GM19035 (cell line): ENCODE results near the gene BABAM2.

Experiments
- ATAC-seq: cut with Tn5 transposase; IDR thresholded peaks from one replicate; pipeline ENCODE4 v1.9.1; 2021; ENCODE audit not compliant: unreplicated experiment

The BABAM2 gene

DNA sequence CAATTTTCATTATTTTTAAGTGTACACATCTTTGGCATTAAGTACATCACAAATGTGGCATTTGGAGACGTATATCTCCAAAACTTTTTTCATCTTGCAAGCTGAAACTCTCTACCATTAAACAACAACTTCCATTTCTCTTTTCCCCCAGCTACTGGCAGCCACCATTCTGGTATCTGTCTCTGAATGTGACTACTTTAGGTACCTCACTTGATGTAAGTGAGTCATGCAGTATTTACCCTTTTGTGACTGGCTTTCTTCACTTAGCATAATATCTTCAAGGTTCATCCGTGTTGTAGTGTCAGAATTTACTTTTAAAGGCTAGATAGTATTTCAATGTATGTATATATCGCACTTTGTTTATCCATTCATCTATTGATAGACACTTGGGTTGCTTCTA is 17.0 kb downstream of the BABAM2 start:
- ATAC-seq, result no peak

GRCh38 chr2:27909901-27910300 is 19.4 kb downstream of the BABAM2 start:
- no peak for ATAC-seq

- ATAC-seq, result no peak
Observed at GRCh38 chr2:27911458-27912210, 21.1 kb downstream of the BABAM2 start.

- no peak for ATAC-seq
Observed at GRCh38 chr2:27912512-27912911, 22.0 kb downstream of the BABAM2 start.

- no peak for ATAC-seq
Observed at GRCh38 chr2:27914041-27914804, 23.7 kb downstream of the BABAM2 start.

GRCh38 chr2:27914805-27915175 is 24.3 kb downstream of the BABAM2 start:
- ATAC-seq, result no peak

DNA sequence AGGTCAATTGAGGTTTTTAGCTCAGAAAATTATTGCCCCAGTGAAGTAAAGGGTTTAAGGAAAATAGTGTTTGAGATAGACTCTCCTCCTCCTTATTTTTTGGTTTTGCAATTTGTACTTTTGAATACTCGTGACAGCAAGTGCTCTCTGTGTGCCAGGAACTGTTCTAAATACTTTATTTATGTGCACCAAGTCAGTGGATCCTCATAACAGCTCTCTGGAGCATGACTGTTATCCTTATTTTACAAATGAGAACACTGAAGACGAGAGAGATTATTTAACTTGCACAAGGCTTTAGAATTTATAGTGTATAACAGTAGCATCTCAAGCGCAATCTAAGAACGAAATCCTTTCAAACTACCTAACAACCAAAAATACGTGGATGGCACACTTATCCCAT is 24.7 kb downstream of the BABAM2 start:
- ATAC-seq, result no peak

GRCh38 chr2:27915874-27916273 is 25.3 kb downstream of the BABAM2 start:
- no peak for ATAC-seq

DNA sequence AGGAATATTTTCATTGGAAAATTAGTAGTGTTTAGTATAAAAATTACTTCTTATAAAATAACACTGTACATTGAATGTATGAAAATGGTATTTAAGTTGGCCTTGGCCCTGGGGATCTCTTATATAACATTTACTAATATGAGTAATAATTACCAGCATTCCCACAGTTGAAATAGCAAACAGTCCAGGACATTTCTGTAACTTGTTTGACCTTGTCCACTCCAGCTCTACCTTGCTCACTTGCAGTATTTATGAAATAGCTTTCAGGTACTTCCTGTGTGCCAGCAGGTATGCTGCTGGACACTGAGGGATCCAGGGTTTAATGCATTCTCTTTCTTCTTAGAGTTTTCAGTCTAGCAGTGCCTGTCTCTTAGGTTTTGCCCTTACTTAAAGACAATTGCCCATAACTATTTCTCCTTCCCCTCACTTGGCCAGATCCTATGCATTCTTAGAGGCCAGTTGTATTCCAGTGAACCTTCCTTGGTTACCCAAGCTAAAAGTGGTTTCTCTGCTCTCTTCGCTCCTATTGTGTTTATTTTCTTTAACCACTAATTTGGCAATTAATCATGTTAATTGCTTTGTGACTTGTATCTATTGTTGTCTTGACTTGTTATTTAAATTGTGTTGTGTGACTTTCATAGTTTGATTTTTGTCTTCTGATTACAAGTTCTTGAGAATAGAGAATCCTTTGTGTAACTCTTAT is 25.9 kb downstream of the BABAM2 start:
- ATAC-seq, result no peak

DNA sequence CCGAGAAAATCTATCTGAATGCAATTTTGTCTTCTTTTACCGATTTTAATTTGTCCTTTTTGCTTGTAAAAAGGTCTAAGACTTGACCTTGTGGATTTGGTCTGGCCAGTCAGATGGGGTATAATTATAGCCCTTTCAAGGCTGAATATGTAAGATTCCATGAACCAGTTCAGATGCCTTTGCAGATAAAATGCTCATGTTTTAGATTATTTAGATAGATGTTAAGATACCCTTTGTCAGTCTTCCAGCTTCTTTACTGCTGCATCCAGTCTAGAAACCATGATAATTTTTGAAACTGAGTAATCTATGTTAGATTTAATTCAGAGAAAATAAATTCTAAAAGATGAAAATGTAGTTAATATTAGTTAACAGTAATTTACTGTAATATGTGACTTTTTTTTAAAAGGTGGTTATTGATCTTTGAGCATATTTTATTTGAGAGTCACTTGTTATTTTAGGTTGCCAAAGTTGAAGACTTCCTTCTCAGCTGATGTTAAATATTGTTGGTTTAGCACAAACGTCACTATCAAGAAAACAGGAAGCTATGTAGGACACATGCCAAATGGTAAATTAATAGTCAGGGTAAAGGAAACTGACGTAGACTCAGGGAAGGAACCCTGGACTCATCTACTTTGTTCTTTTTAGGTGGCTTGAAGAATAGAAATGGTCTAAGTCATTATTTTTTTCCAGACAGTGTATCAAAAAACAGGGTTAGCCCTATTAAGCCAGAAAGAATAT is 29.8 kb downstream of the BABAM2 start:
- ATAC-seq, result no peak

- no peak for ATAC-seq
Observed at GRCh38 chr2:27921424-27921823, 30.9 kb downstream of the BABAM2 start.

GRCh38 chr2:27921880-27922547 is 31.5 kb downstream of the BABAM2 start:
- ATAC-seq, result no peak

- no peak for ATAC-seq
Observed at GRCh38 chr2:27922842-27923241, 32.3 kb downstream of the BABAM2 start.

DNA sequence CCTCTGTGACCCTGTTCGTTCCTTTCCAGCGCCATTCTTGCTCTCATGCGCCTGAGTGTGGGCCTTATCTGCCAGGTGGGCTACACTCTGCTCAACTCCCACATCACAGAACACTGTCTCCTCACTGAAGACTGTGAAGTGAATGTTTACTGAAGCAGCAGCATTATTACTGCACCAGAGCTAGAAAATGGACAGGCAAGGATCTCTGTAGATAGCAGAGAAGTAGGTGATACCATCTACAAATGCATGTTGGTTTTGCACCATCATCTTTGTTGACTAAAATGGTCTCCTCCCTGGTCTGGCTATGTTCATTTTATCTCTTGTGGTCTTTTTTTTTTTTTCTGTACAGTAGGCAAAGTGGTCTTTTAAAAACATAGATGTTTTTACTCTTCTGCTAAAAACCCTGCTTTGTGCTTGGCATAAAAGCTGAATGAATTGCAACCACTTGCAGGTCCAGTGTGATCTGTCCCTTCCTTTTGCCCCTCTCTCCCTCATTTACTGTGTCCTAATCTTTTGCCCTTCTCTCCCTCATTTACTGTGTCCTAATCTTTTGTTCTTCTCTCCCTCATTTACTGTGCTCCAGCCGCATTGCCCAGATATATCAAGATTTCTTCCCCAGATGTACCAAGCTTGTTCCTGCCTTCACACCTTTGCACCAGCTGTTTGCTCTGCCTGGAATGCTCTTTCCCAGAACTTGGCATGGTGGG is 35.4 kb downstream of the BABAM2 start:
- no peak for ATAC-seq

DNA sequence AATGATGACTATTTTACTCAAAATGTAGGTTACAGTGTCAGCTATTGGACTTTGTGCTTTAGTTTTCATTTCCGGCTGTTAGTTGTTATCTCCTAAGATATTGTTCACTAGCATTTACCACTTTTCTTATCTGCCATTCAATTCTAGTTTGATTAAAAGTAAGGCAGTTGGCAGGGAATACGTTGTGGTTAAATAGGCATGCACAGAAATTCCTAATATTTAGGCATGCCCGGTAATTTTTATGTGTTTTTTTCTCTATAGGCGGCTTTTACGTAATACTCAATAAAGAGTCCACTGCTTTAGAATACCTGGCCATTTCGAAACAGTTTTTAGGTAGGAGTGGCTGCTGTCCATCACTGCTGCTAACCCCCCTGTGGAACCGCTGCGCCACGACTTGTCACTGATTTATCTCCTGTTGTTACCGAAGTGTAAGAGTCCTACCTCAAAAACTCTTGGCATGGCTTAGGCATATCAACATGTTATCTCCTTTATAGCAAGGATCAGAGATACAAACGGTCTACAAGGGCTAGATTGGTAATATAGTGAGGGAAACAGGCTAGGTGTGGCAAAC is 39.5 kb downstream of the BABAM2 start:
- no peak for ATAC-seq

DNA sequence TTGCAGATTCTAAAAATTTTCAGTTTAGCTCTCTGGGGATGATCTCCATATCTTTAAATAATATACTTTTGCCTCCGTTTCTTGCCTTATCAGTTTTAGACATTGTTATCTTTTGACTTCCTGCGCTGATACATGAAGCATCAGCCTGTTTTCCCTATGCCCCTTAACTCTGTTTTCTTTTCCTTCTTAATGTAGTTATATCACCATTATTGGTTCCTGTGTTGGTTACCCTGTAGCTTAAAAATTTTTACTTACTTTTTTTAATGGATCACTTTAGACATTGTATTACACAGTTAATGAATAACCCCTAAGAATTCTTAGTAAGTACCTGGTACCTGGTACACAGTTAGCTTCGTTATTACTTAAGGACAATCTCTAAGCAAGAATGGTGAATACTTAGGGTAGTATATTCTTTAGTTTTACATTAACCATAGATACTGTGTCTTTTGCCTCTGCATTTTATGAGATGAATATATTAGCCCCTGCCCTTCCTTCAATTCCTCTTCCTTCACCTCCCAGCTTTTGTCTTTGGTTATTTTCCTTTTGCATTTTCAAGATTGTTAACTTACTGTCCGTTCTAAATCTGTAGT is 40.9 kb downstream of the BABAM2 start:
- no peak for ATAC-seq

DNA sequence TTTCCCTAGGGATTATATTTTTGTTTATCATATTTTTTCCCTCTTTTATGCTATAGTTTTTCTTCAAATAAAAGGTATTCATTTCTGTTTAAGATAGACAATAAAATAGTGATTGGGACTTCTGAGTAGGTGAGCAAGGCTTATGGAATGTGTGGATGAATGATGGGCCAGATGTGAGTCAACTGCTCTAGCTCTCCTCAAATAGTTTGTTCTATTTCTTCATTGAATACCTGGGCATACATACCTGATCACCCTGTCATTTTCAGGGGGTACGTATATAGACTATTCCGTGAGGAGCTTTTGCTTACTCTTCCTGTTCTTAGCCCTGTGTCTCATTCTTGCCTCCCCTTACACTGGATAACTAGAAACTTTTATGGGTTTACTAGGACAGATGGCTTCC is 41.9 kb downstream of the BABAM2 start:
- ATAC-seq, result no peak

GRCh38 chr2:27935026-27935425 is 44.5 kb downstream of the BABAM2 start:
- no peak for ATAC-seq

GRCh38 chr2:27940090-27940671 is 49.7 kb downstream of the BABAM2 start:
- no peak for ATAC-seq
